Brain microvascular endothelial cell (primary cell): ENCODE results near the gene SMARCC1.

Experiments
- DNase-seq: peaks from one replicate; pipeline ENCODE4 v3.0.0-alpha.2; 2020
- H3K27ac ChIP-seq: fragments of 250-450 bp; sonication (Bioruptor Pico); 2 replicates; pipeline ENCODE4 v1.5.1; 2020; ENCODE audit warnings: mild to moderate bottlenecking, moderate library complexity
- H3K27me3 ChIP-seq: fragments of 250-450 bp; sonication (Bioruptor Pico); replicated peaks from 2 replicates; pipeline ENCODE4 v1.5.1; 2020; ENCODE audit warnings: mild to moderate bottlenecking
- H3K36me3 ChIP-seq: fragments of 250-450 bp; sonication (Bioruptor Pico); replicated peaks from 2 replicates; pipeline ENCODE4 v1.5.1; 2020; ENCODE audit warnings: mild to moderate bottlenecking
- H3K4me3 ChIP-seq: 2 replicates; pipeline ENCODE4 v1.5.1; 2011; ENCODE audit warnings: low read depth, mild to moderate bottlenecking, control low read depth, low read length, moderate library complexity
- CTCF ChIP-seq: IDR thresholded peaks from 2 replicates; pipeline ENCODE4 v1.5.1; 2011; ENCODE audit warnings: low read depth, mild to moderate bottlenecking, moderate library complexity, low read length, control low read depth, inconsistent platforms; ENCODE audit errors: missing control alignments
- in situ Hi-C: cut with HindIII; loops from 2 replicates; pipeline ENCODE4 v1.10.0; 2017; ENCODE audit warnings: low sequenced_read_pairs, low pct_ligation_motif_present

SMARCC1 gene

GRCh38 chr3:47578691-47579632 lies 202.7 kb downstream of the SMARCC1 start, which contains the start of gene CSPG5:
Gene CSPG5 (minus strand): TSS chr3:47578865. CDS start chr3:47578693, 172 bp downstream.
- in situ Hi-C loops, result no loop called here
- H3K36me3 ChIP-seq, result no peaks in the 10 kb centered on the region
- H3K27ac ChIP-seq, result no peak within 1 kb of the TSS
- TF ChIP-seq CTCF, result no peak
- DNase-seq, result no peak
- peak within 1 kb of the TSS; percentile 43 for H3K4me3 ChIP-seq
- H3K27me3 ChIP-seq, result peaks cover 11% of the 10 kb centered on the region

- Histone ChIP-seq H3K27me3 (peaks cover 11% of the 10 kb centered on the region), H3K27ac (no peak overlapping the region), H3K36me3 (no peaks in the 10 kb centered on the region), H3K4me3 (peak overlapping the region; percentile 43)
- in situ Hi-C loops, result no loop called here
- no peak for DNase-seq
- TF ChIP-seq CTCF, result no peak
These were observed 203.5 kb downstream of the SMARCC1 start for GRCh38 chr3:47578119-47578632.

- H3K36me3 ChIP-seq, result no peaks in the 10 kb centered on the region
- H3K27me3 ChIP-seq, result peaks cover 11% of the 10 kb centered on the region
- no peak for TF ChIP-seq CTCF
- peak overlapping the region; percentile 43 for H3K4me3 ChIP-seq
- in situ Hi-C loops, result no loop called here
- no peak for DNase-seq
- H3K27ac ChIP-seq, result no peak overlapping the region
These were observed 204.0 kb downstream of the SMARCC1 start for GRCh38 chr3:47577583-47578118.

GRCh38 chr3:47573190-47574172 lies 208.2 kb downstream of the SMARCC1 start:
- in situ Hi-C loops, result no loop called here
- H3K36me3 ChIP-seq, result no peaks in the 10 kb centered on the region
- no peak overlapping the region for H3K27ac ChIP-seq
- TF ChIP-seq CTCF, result no peak
- DNase-seq, result no peak
- H3K4me3 ChIP-seq, result no peak overlapping the region
- H3K27me3 ChIP-seq, result peaks cover 5% of the 10 kb centered on the region

GRCh38 chr3:47571391-47572175 lies 210.1 kb downstream of the SMARCC1 start:
- no peak for DNase-seq
- no peak overlapping the region for H3K27ac ChIP-seq
- in situ Hi-C loops, result no loop called here

More at GRCh38 chr3:47571391-47572175, 210.1 kb downstream of the SMARCC1 start:
- no peak for TF ChIP-seq CTCF
- H3K27me3 ChIP-seq, result peaks cover 5% of the 10 kb centered on the region
- no peaks in the 10 kb centered on the region for H3K36me3 ChIP-seq
- no peak overlapping the region for H3K4me3 ChIP-seq
